IPS DF 6.9 (cell line): ENCODE measurements around the gene ARHGAP30.

Experiments
- DNase-seq: peaks from one replicate; pipeline ENCODE4 v3.0.0-alpha.2; 2013; ENCODE audit warnings: low read depth, low spot score
- H3K27ac ChIP-seq: one replicate; pipeline ENCODE4 v1.5.1; 2013; ENCODE audit warnings: low read length, control low read depth
- H3K27me3 ChIP-seq: 2 replicates; pipeline ENCODE4 v1.6.1; 2013; ENCODE audit warnings: mild to moderate bottlenecking, low read length; ENCODE audit not compliant: control insufficient read depth, insufficient read depth
- H3K36me3 ChIP-seq: 2 replicates; pipeline ENCODE4 v1.6.1; 2013; ENCODE audit warnings: low read length; ENCODE audit not compliant: control insufficient read depth, insufficient read depth
- H3K4me1 ChIP-seq: 2 replicates; pipeline ENCODE4 v1.6.1; 2013; ENCODE audit warnings: low read length; ENCODE audit not compliant: control insufficient read depth, insufficient read depth
- H3K4me3 ChIP-seq: 2 replicates; pipeline ENCODE4 v1.5.1; 2013; ENCODE audit warnings: mild to moderate bottlenecking, low read length
- H3K9me3 ChIP-seq: 2 replicates; pipeline ENCODE4 v1.6.1; 2013; ENCODE audit warnings: low read length, inconsistent platforms; ENCODE audit not compliant: control insufficient read depth, insufficient read depth
- WGBS: extraction: QIAGEN DNeasy Blood & Tissue Kit; methylation state at CpG from one replicate; pipeline ENCODE4 v1.1.7; 2013; ENCODE audit warnings: mixed read lengths, missing lambda C conversion rate; ENCODE audit not compliant: insufficient read length, insufficient coverage; 5-methylcytosine and 5-hydroxymethylcytosine counted together

Gene ARHGAP30

DNA sequence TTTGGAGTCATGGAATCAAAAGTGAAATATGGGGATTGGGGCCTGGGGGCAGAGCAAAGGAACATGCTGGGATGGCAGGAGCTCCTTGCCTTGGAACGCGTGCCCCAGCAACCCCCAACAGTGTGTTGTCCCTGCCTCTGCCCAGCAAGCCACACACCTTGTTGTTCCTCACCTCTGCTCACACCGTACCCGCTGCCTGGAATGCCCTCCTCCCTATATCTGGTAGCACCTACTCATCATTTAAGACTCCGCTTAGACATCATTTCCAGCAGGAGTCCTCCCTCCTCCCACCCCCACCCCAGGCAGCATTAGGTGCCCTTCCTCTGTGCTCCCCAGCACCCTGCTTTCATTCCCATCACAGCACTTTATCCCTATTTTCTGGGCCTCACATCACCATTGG, 11.8 kb upstream of the ARHGAP30 start:
- Histone ChIP-seq H3K27ac (no peak overlapping the region), H3K36me3 (no peaks in the 10 kb centered on the region), H3K4me1 (no peaks in the 10 kb centered on the region), H3K9me3 (no peaks in the 10 kb centered on the region), H3K27me3 (no peaks in the 10 kb centered on the region), H3K4me3 (no peak overlapping the region)
- DNase-seq: no peak
- WGBS: no CpG with 5 or more reads among the region's 5 CpGs

DNA sequence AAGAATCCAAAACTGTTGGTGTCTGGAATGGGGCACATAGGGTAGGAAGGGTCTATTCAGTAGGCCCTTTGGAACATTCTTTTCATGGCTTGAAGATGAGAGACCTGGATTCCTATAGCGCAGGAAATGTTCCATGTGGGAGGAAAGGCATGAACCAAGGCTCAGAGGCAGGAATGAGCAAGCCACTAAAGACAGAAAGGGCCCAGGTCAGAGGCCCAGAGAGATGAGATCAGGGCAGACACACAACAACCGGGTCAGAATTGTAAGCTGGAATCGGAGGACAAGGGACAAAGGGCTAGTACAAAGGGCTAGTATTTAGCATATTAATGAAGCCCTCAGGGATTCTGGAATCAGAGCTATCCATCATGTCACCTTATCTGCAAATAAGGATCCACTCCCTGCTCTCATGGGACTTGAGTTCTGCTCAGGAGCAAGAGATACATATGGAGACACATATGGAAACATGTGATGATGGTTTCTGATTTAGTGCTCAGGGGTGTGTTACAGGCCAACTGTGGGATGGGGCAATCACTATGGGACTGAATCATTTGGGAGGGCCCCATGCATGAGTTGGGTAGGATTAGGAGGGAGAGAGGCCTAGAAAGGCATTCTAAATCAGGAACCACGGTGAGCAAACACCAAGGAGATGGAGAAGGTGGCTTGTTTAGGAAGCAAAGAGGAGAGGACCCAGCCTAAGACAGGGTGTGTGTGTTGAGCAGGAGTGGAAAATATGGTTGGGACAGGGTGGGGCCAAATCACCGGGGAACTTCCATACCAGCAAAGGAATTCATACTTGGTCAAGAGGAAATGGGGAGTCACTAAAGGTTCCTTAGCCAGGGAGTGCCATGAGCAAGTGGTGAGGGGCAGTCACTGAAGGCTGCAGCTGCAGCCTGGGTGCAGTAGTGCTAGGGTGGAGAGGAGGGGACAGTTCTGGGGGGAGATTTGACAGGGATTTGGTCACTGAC, 11.0 kb upstream of the ARHGAP30 start:
- no peak overlapping the region for H3K27ac ChIP-seq
- no peaks in the 10 kb centered on the region for H3K27me3 ChIP-seq
- H3K9me3 ChIP-seq: no peaks in the 10 kb centered on the region
- H3K36me3 ChIP-seq: no peaks in the 10 kb centered on the region
- no peaks in the 10 kb centered on the region for H3K4me1 ChIP-seq
- no peak for DNase-seq
- no CpG with 5 or more reads among the region's 5 CpGs for WGBS
- no peak overlapping the region for H3K4me3 ChIP-seq

- H3K9me3 ChIP-seq: no peaks in the 10 kb centered on the region
- no peaks in the 10 kb centered on the region for H3K36me3 ChIP-seq
- no CpG with 5 or more reads among the region's 41 CpGs for WGBS
- no peaks in the 10 kb centered on the region for H3K4me1 ChIP-seq
- no peak overlapping the region for H3K27ac ChIP-seq
- DNase-seq: no peak
- H3K27me3 ChIP-seq: no peaks in the 10 kb centered on the region
- no peak overlapping the region for H3K4me3 ChIP-seq
Measured at GRCh38 chr1:161079436-161080110, 9.9 kb upstream of the ARHGAP30 start.

DNA sequence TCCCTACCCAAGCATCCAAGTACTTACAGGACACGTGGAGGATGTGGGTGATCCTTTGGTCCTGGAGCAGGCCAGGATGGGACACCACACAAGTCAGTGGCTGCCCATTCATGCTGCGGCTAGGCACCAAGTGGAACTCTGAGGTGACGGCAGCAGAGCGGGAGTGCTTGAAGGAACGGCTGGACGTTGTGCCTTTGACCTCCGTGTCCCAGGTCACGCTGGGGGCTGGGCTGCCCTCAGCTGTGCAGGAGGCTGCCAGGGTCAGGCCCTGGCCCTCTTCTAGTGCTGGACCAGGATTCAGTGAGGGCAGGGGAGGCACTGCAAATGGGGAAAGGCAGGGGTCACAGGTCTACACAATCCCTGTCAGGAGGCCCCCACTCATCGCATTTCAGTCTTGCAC, 7.7 kb upstream of the ARHGAP30 start:
- no peaks in the 10 kb centered on the region for H3K4me1 ChIP-seq
- no peak overlapping the region for H3K27ac ChIP-seq
- no CpG with 5 or more reads among the region's 9 CpGs for WGBS
- no peaks in the 10 kb centered on the region for H3K9me3 ChIP-seq
- no peaks in the 10 kb centered on the region for H3K27me3 ChIP-seq
- no peak overlapping the region for H3K4me3 ChIP-seq
- DNase-seq: no peak
- H3K36me3 ChIP-seq: no peaks in the 10 kb centered on the region

DNA sequence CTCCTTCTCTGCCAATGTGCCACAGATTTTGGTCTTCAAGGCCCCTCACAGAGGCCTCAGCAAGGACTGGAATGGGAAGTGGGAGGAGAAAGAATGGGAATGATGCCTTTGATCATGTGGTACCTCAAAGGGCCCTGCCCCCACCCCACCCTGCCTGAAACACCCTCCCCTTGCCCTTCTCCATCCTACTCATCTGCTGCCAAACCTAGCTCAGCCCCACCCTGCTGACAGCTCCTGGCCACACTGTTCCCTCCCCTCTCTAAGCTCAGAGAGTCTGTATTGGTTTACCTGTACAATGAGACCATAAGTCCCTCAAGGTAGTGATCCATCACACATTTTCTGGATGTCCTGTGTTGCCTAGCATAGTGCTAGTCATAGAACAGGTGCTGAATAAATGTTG, 6.7 kb upstream of the ARHGAP30 start:
- Histone ChIP-seq H3K36me3 (no peaks in the 10 kb centered on the region), H3K27me3 (no peaks in the 10 kb centered on the region), H3K9me3 (no peaks in the 10 kb centered on the region), H3K4me1 (no peaks in the 10 kb centered on the region), H3K27ac (no peak overlapping the region), H3K4me3 (no peak overlapping the region)
- DNase-seq: no peak

GRCh38 chr1:161074676-161075368, 5.1 kb upstream of the ARHGAP30 start:
- no peak overlapping the region for H3K27ac ChIP-seq
- WGBS: no CpG with 5 or more reads among the region's 12 CpGs
- no peak for DNase-seq
- H3K36me3 ChIP-seq: no peaks in the 10 kb centered on the region
- no peaks in the 10 kb centered on the region for H3K27me3 ChIP-seq
- H3K4me3 ChIP-seq: no peak overlapping the region
- no peaks in the 10 kb centered on the region for H3K9me3 ChIP-seq
- no peaks in the 10 kb centered on the region for H3K4me1 ChIP-seq

- H3K36me3 ChIP-seq: no peaks in the 10 kb centered on the region
- no peak overlapping the region for H3K27ac ChIP-seq
- no peaks in the 10 kb centered on the region for H3K9me3 ChIP-seq
- no peaks in the 10 kb centered on the region for H3K27me3 ChIP-seq
- H3K4me1 ChIP-seq: no peaks in the 10 kb centered on the region; the same call in 1 of the 2 replicates
- DNase-seq: no peak
- no CpG with 5 or more reads among the region's 7 CpGs for WGBS
- no peak overlapping the region for H3K4me3 ChIP-seq
Measured at GRCh38 chr1:161073474-161074121, 3.9 kb upstream of the ARHGAP30 start.

DNA sequence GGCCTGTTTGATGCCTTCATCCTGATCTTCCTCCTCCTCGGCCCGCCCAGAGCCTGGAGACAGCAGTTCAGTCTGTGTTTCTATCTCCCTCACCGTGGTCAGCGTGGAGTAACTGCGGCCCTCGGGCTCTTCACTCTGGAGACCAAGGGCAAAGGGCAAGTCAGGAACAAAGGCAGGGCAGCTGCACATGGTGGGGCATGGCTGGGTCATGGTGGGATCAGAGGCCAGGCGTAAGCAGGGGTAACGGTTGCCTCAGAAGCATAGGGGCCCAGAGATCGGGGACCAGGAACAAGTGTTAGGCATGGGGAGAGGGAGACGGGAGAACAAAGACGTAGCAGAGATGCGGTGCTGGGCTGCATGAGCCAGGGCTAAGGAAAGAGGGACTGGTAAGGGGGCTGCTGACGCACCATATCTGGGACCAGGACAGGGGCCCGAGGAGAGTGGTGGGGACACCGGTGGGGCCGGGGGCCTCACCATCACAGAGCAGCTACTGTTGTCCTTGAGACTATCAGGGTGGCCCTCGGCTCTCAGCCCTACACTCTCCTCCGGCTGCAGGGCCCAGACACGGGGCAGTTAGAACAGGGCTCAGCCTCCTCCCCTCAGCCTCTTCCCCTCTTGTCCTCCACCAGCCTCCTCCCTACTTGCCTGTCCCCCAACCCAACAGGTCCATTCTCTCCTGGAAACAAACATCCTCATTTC, 3.2 kb upstream of the ARHGAP30 start:
- Histone ChIP-seq H3K27ac (no peak overlapping the region), H3K4me1 (no peaks in the 10 kb centered on the region; the same call in 1 of the 2 replicates), H3K36me3 (no peaks in the 10 kb centered on the region), H3K4me3 (no peak overlapping the region), H3K27me3 (no peaks in the 10 kb centered on the region), H3K9me3 (no peaks in the 10 kb centered on the region)
- no CpG with 5 or more reads among the region's 19 CpGs for WGBS
- DNase-seq: no peak

DNA sequence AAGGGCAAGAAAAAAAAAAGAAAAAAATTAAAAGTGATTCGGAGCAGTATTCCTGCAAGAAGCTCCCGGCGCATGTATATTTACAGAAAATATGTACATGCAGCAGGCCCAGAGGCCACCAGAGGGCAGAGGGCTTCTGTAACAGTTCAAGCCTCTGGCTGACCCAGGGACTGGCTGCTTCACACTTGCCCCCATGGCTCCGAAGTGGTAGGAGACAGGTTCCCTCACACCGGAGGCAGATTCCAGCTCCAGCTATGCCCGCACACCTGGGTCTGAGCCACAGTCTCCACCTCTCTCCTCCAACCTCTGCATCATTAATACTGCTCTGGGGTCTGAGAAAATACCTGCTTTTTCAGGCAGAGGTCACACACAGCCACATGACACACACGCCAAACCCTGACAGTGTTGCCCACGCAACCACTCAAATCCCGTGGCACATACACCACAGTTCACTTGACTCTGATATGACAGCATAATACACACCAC, 2.2 kb upstream of the ARHGAP30 start:
- Histone ChIP-seq H3K4me1 (no peaks in the 10 kb centered on the region; the same call in 1 of the 2 replicates), H3K9me3 (no peaks in the 10 kb centered on the region), H3K27me3 (no peaks in the 10 kb centered on the region), H3K36me3 (no peaks in the 10 kb centered on the region), H3K4me3 (no peak overlapping the region), H3K27ac (no peak overlapping the region)
- peak; percentile 33 for DNase-seq
- WGBS: no CpG with 5 or more reads among the region's 9 CpGs
